HCT116 (cell line): ENCODE results near the gene TRIOBP. TPM values are rescaled to one million over a fixed set of nuclear protein-coding genes. Genes with fewer than 3 reads are reported as not detected.

Experiments
- ATF3 ChIP-seq: IDR thresholded peaks from 2 replicates; pipeline ENCODE4 v1.6.1; 2012
- CEBPB ChIP-seq: IDR thresholded peaks from 2 replicates; pipeline ENCODE4 v1.6.1; 2012; ENCODE audit warnings: low read depth
- EGR1 ChIP-seq: IDR thresholded peaks from 2 replicates; pipeline ENCODE4 v1.6.1; 2012; ENCODE audit warnings: low read depth
- EZH2phosphoT487 ChIP-seq: fragments of 200-600 bp; IDR thresholded peaks from 2 replicates; pipeline ENCODE4 v1.6.1; 2018; ENCODE audit warnings: antibody characterized with exemption, borderline replicate concordance
- POLR2A ChIP-seq: IDR thresholded peaks from 2 replicates; pipeline ENCODE4 v1.7.0; 2011; ENCODE audit warnings: borderline replicate concordance; ENCODE audit not compliant: insufficient read depth, insufficient read length; ENCODE audit errors: extremely low read depth
- RAD21 ChIP-seq: IDR thresholded peaks from 2 replicates; pipeline ENCODE4 v1.6.1; 2012; ENCODE audit warnings: low read depth, mild to moderate bottlenecking
- REST ChIP-seq: IDR thresholded peaks from 2 replicates; pipeline ENCODE4 v1.6.1; 2012; ENCODE audit warnings: low read depth
- SIN3A ChIP-seq: IDR thresholded peaks from 2 replicates; pipeline ENCODE4 v1.6.1; 2012; ENCODE audit warnings: low read depth
- SRF ChIP-seq: IDR thresholded peaks from 2 replicates; pipeline ENCODE4 v1.6.1; 2012; ENCODE audit warnings: low read depth
- TCF7L2 ChIP-seq: IDR thresholded peaks from 2 replicates; pipeline ENCODE4 v1.7.0; 2011; ENCODE audit warnings: borderline replicate concordance, inconsistent platforms; ENCODE audit not compliant: insufficient read depth, insufficient read length; ENCODE audit errors: extremely low read depth
- YY1 ChIP-seq: IDR thresholded peaks from 2 replicates; pipeline ENCODE4 v1.6.1; 2011; ENCODE audit warnings: low read length, low read depth, moderate library complexity, mild to moderate bottlenecking; ENCODE audit not compliant: insufficient replicate concordance; ENCODE audit errors: extremely low read depth
- ZFX ChIP-seq: fragments of 450-650 bp; IDR thresholded peaks from 2 replicates; pipeline ENCODE4 v1.6.1; 2017
- ZNF274 ChIP-seq: fragments of 200-500 bp; sonication (Bioruptor generic); IDR thresholded peaks from 2 replicates; pipeline ENCODE4 v1.6.1; 2014; ENCODE audit warnings: mild to moderate bottlenecking, low read depth, low read length, inconsistent platforms
- total RNA-seq: library from RNA; stranded (reverse); gene quantifications from one replicate; pipeline ENCODE4 v1.2.1, GENCODE V29; 2021; ENCODE audit not compliant: unreplicated experiment

The TRIOBP gene
- total RNA-seq, 1 experiment from 2014 or later, result 244 TPM

GRCh38 chr22:37659897-37660708, 36.7 kb upstream of the TRIOBP start (continued):
- TF ChIP-seq REST, result no peak
- TF ChIP-seq POLR2A, result no peak
- no peak for TF ChIP-seq ATF3
- TF ChIP-seq EGR1, result no peak
- TF ChIP-seq YY1, result no peak
- no peak for TF ChIP-seq TCF7L2
- TF ChIP-seq RAD21, result no peak
- TF ChIP-seq EZH2phosphoT487, result no peak
- TF ChIP-seq SIN3A, result no peak
- TF ChIP-seq ZFX, result no peak
- no peak for TF ChIP-seq ZNF274
- no peak for TF ChIP-seq SRF
- no peak for TF ChIP-seq CEBPB
- TF ChIP-seq, all 23 proteins: peak for 0
